HG02678 (cell line): ENCODE data around the gene SNX8.
A peak's percentile ranks its signal among the peaks of the same experiment; 100 is the strongest.
"Not testable (repeated sequence)": the region's sequence is repeated elsewhere in the genome, so short reads cannot be mapped to it uniquely, and the experiment has no call there.

ENCODE experiments used
- ATAC-seq: cut with Tn5 transposase; IDR thresholded peaks from one replicate; pipeline ENCODE4 v1.9.1; 2021; ENCODE audit warnings: mild to moderate bottlenecking, moderate library complexity; ENCODE audit not compliant: unreplicated experiment

SNX8 gene

DNA sequence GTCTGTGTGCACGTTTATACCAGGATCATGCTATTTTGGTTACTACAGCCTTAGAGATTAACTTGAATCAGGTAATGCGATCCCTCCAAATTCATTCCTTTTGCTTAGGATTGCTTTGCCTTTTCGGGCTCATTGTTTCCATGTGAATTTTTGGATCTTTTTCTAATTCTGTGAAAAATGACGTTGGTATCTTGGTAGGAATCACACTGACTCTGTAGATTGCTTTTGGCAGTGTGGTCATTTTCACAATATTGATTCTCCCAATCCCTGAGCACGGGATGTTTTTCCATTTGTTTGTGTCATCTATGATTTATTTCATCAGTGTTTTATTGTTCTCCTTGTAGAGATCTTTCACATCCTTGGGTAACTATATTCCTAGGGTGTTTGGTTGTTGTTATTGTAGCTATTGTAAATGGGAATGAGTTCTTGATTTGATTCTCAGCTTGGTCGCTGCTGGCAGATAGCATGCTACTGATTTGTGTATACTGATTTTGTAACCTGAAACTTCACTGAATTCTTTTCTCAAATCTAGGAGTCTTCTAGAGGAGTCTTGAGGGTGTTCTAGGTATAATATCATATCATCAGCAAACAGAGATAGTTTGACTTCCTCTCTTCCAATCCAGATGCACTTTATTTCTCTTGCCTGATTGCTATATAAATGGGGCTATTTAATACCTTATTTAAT lies 18.2 kb downstream of the SNX8 start:
- ATAC-seq: no peak

DNA sequence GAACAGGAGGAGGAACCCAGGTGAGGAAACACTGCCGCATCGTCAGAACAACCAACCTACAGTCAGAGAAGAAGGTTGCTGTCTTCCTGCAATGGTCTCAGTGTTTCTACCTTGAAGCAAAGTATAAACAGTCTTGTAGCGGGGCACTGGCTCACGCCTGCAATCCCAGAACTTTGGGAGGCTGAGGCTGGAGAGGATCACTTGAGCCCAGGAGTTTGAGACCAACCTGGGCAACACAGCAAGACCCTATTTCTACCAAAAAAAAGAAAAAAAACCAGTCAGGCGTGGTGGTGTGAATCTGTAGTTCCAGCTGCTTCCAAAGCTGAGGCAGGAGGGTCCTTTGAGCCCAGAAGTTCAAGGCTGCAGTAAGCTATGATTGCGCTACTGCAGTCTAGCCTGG lies 23.4 kb downstream of the SNX8 start:
- ATAC-seq: no peak

DNA sequence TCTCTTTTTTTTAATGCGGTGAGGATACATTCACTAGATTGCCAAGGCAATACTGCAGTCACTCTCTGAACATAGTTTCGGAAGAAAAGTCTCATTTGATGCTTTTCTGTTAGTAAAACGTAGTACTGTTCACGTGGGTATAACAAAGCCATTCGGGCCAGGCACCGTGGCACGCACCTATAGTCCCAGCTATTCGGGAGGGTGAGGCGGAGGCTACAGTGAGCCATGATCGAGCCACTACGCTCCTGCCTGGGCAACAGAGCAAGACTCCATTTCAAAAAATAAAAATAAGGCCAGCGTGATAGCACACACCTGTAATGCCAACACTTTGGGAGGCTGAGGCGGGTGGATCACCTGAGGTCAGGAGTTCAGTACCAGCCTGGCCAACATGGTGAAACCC lies 24.6 kb downstream of the SNX8 start:
- ATAC-seq: no peak

DNA sequence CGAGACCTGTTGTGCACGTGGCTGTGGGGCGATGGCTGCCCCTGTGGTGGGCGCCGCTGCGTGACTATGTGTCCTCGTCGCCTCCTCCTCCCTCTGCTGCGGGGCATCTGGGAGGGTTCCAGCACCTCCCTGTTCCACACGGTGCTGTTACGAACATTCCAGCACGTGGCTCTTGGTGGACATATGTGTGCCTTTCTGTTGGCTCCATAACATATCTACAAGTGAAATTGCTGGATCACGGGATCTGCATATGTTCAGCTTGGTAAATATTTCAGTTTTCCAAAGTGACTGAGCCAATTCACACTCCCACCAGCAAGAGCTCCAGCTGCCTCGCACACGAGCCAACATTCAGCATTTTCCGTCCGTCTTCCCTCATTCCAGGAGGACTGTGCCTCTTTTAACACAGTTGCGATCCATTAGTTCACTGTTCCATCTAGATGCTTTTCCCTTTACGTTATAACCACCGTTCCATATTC lies 25.1 kb downstream of the SNX8 start:
- no peak for ATAC-seq

DNA sequence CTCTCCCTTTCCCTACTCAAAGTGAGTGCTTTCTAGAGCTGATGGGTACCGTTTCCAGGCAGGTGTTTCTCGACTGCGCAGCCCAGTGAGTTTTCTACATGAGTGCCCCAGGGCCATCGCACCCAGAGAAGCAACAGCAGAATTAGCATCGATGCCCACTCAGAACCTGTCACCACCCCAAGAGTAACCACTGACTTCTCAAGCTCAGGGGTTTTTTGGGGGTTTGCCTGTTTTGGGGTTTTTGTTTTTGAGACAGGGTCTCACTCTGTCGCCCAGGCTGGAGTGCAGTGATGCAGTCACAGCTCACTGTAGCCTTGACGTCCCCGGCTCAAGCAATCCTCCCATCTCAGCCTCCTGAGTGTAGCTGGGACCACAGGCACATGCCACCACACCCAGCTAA lies 25.7 kb downstream of the SNX8 start:
- peak; percentile 80 for ATAC-seq

DNA sequence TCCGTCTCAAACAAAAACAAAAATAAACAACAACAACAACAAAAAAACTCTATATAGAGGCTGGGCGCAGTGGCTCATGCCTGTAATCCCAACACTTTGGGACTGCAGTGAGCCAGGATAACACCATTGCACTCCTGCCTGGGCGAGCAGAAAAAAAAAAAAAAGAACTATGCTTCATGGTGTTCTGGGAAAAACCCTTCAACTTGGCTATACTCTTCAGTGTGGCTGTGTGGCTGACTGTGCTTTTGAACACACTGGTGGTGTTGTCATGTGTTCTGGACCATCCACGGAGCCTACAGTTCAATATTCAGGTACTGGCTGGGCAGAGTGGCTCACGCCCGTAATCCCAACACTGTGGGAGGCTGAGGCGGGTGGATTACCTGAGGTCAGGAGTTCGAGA lies 26.5 kb downstream of the SNX8 start:
- ATAC-seq: no peak

DNA sequence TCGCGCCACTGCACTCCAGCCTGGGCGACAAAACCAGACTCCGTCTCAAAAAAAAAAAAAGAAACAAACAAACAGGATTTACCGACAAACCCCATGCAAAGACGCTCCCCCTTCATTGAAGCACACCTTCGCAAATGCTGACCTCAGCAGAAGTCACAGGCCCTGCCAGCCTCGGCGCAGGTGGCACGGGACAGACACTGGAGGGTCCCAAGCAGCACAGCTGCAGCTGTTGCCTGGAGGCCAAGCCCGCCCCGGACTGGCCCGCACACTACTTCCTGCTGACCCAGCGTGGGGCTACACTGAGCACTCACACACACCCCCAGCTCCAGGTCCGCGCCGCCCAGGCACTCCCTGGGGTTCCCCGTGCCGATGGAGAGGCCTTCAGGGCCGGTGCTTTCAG lies 31.2 kb downstream of the SNX8 start:
- no peak for ATAC-seq

DNA sequence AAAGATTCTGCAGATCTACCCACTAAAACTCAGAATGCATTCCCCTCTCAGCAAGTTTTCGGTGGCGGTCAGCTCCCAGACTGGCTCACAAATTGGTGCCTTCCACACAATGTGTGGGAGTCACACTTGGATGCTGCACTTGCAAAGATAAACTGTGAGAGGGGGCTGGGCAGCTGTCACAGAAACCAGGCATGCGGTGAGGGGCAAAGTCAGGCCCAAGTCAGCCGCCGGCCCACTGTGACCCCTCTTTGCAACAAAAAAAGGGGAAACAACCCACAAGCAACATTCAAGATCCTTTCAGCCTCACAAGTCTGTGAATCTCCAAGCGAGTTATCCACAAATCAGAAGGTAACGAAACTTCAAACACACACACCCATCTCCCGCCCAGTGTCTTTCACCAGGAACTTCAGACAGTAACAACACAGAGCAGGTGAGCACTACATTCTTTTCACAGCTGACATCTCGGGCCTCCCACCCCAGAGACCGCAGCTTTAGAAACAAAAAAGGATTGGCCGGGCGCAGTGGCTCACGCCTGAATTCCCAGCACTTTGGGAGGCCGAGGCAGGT lies 32.0 kb downstream of the SNX8 start:
- ATAC-seq: no peak

DNA sequence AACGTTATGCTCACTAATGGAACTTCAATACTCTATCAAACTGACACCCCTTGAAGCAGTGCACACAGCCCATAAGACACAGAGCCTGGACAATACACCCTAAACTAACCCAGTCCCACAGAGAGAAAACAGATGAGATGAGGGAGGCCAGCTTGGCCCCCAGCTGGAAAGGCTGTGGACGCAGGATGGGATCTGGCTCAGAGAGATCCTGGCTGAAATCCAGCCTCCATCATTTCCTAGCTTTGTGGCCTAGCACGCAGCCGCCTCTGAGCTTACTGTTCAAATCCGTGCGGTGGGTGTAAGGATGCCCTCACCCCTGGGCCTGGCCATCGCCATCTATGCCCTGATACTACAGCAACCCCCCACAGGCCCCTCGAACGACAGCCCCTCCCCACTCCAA lies 32.7 kb downstream of the SNX8 start:
- ATAC-seq: no peak

DNA sequence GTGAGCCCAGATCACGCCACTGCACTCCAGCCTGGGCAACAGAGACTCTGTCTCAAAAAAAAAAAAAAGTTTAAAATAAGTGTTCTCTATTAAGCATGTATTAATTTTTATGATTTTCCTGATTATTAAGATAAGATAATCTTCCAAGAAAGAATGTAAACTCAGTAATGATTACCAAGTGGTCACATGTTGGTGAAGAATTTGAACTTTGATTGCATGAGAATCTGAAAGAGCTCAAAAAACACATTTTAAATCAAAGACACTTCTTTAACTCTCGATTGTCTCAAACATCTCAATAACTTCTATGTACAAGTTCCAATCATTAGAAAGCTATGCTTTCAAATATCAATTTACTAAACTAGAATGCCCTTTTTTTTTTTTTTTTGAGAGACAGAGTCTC lies 33.8 kb downstream of the SNX8 start:
- ATAC-seq: no peak

DNA sequence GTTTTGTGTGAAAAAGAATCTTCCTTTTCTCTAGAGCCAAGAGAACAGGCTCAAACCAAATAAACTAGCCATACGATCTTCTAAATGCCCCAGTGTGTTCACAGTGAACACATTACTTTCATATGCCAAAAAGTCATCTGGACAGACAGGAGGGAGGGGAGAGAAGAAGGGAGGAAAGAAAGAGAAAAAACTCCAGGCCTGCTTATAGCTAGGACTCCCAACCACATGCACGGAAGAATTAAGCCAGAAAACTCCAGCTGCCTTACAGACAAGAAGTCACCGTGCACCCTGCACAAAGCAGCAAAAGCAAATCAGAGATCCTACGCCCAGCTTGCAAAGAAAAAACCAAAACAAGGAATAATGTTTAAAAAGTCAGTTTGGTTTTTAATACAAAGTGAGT lies 34.3 kb downstream of the SNX8 start:
- no peak for ATAC-seq

DNA sequence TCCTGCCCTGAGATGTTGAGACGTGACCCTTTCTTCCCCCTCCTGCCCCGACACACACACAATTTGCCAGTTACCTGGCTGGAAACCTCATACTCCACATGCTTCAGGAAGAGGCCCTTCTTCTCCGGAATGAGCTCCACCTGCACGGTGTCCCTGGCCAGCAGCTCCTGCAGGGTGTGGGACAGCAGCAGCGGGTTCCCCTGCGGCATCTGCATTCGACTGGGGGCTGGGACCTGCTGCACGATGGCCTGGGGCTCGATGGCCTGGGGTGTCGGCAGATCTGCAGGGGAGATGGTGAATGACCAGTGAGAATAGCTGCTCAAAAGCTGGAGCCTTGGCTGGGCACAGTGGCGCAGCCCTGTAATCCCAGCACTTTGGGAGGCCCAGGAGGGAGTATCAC lies 36.2 kb downstream of the SNX8 start:
- ATAC-seq: no peak

DNA sequence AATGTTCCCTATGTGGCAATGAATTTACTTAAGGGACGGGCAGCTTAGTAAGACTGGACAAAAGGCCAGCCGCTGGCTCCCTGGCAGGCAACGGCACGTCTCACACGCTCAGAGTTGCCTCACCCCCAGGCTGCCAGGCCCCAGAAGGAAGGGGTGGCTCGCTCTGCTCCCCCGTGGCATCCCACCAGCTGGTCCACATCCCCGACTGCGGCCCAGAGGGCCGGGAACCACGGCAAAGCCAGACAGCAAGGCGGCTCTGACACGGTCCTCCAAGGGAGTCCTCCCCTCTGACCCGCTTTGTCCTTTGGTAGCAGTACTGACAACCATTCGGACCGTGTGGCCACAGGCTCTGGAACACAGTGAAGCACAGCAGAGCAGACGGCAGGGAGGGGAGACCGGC lies 38.1 kb downstream of the SNX8 start:
- no peak for ATAC-seq

DNA sequence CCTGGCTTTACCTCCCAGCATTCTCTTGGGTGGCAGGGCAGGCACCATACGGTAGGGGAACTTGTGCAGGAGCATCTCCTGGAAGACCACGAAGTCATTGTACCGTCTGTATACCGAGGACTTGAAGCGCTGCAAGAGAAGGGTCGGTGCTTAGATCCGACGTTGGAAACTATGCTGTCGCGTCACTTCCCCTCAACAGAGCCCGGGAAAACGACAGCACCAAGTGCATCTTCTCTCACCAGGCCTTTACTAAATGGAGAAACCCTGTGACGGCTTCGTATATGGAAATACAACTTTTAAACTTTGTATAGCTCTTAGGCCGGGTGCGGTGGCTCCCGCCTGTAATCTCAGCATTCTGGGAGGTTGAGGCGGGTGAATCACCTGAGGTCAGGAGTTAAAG lies 39.1 kb downstream of the SNX8 start:
- no peak for ATAC-seq

DNA sequence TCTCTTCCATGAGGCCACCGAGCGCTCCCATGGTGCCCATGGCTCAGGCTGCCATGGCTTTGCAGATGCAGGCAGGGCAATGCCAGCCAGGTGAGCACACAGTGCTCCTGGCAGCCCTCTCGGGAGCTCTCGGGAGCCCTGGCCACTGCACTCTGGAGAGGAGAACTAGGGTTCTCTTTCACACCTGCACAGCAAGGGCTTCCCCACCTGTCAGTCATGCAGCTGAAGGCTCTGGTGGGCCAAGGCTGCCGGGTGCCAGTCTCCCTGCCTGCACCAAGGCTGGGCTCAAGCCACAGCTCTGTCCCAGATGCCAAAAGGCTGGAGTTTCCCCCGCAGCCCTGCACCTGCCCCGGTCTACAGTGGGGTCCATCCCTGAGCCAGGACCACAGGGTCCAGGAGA lies 39.6 kb downstream of the SNX8 start:
- no peak for ATAC-seq

DNA sequence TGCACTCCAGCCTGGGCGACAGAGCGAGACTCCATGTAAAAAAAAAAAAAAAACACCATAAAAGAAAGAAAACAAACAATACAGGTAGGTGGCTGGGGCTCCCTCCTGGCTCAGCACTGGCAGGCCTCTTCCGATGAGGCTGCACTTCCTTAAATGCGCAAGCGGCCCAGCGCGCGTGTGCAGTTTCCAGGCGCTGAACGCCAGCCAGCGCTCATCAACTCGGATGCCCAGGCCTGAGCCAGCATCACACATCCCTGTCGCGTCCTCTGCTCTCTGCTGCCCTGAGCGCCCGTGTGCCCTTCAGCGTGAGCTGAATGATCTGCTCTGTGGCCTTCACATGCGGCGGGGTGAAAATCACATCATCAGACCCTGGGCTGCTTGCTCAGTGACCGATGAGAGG lies 40.4 kb downstream of the SNX8 start:
- ATAC-seq: no peak

DNA sequence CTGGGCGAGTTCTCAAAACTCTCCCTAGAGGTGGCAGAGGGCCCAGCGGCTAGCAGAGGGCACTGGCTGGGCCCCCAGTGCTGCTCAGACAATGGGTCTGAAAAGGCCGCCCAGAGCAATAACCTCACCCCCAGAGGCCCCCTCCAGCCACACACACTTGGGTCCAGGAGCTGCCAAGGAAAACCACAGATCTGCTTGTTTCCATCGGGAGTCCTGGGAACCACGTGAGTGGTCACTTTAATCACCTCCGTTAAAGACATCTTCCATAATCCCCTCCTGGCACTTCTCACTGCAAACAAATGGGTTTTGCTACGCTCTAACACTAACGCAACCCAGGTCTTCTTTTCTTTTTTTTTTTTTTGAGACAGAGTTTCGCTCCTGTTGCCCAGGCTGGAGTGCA lies 42.2 kb downstream of the SNX8 start:
- ATAC-seq: no peak

DNA sequence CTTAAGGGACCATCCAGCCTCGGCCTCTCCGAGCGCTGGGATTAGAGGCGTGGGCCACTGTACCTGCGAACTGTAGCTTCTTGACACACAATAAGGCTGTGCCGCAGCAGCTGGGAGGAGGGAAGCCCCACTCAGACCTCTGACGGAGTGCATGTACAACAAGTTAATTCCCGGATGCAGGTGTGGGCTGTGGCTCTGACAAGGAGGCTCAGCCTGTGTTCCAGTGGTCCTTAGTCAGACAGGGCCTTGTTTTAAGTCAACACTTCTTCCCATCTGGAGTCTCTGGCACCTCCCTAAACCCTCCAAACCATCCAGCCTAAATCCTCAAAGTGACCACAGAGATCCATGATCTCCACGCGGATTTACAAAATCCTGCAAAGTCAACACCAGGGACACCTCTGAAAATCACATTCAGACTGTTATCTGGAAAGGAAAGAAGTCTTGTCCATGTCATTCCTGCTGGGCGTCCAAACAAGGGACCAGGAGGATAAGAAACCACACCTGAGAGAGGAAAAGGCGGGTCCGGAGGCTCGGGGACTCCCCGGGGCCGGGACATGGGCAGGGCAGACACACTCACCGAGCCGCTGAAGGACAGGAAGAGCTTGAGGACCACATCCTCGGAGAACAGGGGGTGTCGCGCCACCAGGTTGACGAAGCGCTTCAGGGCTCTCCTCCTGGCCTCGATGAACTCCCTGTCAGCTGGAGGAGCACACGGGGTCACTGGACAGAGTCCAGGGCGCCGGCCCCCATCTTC lies 42.8 kb downstream of the SNX8 start:
- ATAC-seq: no peak

DNA sequence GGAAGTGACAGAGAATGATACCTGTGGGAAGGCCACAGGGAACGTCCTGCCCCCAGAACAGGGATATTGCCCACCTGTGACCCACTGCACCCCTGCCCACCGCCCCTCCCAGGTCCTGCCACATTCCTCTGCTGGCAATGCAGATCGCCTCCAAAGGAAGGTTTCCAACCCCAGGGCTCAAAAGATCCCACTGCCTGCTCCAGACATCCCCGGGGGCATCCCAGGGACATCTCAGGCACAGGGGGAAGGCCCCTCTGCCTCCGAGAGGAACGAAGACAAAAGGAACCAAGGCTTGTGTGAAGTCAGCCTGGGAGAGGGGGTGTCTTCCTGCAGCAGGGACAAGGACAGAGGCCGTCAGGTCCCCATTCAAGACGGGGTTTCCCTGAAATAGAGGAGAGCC lies 43.7 kb downstream of the SNX8 start:
- no peak for ATAC-seq

DNA sequence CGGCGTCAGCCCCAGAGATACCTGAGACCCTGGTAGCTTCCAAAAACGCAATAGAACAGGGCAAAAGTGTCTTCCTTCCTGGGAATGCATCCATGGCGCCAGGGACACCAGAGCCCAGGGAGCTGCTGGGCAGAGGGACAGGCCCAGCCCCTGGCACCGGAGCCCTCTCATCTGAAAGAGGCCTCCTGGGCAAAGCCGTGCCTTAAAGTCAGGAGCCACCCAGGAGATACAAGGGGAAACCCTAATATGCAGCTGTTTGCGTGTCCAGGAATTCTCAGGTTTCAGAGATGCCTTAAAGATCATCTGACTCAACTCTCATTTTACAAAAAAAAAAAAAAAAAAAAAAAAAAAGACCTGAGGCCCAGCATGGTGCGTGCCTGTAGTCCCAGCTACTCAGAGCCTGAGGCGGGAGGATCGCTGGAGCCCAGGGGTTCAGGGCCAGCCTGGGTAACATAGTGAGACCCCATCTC lies 44.2 kb downstream of the SNX8 start:
- no peak for ATAC-seq

DNA sequence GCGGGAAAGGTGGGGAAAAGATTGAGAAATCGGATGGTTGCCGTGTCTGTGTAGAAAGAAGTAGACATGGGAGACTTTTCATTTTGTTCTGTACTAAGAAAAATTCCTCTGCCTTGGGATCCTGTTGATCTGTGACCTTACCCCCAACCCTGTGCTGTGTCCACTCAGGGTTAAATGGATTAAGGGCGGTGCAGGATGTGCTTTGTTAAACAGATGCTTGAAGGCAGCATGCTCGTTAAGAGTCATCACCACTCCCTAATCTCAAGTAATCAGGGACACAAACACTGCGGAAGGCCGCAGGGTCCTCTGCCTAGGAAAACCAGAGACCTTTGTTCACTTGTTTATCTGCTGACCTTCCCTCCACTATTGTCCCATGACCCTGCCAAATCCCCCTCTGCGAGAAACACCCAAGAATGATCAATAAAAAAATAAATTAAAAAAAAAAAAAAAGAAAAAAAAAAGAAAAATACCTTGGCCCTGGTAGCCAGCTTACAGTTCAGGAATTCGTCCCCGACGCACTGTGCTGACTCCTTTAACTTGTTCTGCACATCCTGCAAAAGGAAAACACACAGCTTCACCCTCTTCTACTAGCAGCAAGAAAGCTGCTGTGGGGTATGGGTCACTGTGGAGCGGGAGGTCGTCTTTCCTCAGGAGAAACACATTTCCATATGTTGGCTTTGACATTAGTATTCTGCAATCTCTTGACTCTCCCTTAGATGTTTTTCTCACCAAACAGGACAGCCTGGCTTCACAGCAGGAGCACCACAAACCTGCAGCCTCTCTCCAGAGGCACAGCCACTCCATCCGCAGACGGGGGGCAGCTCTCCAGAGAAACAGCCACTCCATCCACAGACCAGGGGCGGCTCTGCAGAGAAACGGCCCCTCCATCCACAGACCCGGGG lies 44.9 kb downstream of the SNX8 start:
- ATAC-seq: not testable (repeated sequence)
